DND-41 (cell line): ENCODE results near the gene SCN10A.

Experiments
- CTCF ChIP-seq: IDR thresholded peaks from 2 replicates; pipeline ENCODE4 v1.5.1; 2012; ENCODE audit warnings: borderline replicate concordance, low read length, moderate library complexity, mild to moderate bottlenecking; ENCODE audit not compliant: poor library complexity, severe bottlenecking; ENCODE audit errors: extremely low read depth
- EZH2 ChIP-seq: IDR thresholded peaks from 3 replicates; pipeline ENCODE4 v1.6.1; 2012; ENCODE audit warnings: borderline replicate concordance, low read depth, mild to moderate bottlenecking, moderate library complexity, low read length, inconsistent platforms; ENCODE audit not compliant: severe bottlenecking

- TF ChIP-seq CTCF (no peak), EZH2 (no peak)
These were observed 104.7 kb downstream of the SCN10A start for GRCh38 chr3:38711321-38711720.
